Measurements from ENCODE around the gene HAP1. TPM values are rescaled to one million over a fixed set of nuclear protein-coding genes. Genes with fewer than 3 reads are reported as not detected.

The HAP1 gene
- total and polyA plus RNA-seq, 4 donors, result under 0.01 to 0.05 (median 0.03) TPM

GRCh38 chr17:41723801-41724475 lies 10.5 kb downstream of the HAP1 start:
- Histone ChIP-seq H3K4me3 (ENCODE audit: low read depth in 1 of 3, low read length in 3 of 3) (no peak overlapping the region), H3K9ac (ENCODE audit: low read depth in 1 of 2, low read length in 2 of 2) (no peak overlapping the region), H3K9me3 (ENCODE audit: control insufficient read depth in 4 of 4, low read length in 3 of 4) (no peaks in the 10 kb centered on the region), H3K27ac (ENCODE audit: low read depth in 1 of 2, low read length in 2 of 2) (no peak overlapping the region), H3K36me3 (ENCODE audit: control insufficient read depth in 4 of 4, insufficient read depth in 3 of 4, low read depth in 1 of 4, low read length in 3 of 4) (no peaks in the 10 kb centered on the region), H3K4me1 (ENCODE audit: control insufficient read depth in 4 of 4, insufficient read depth in 4 of 4, low read length in 3 of 4) (no peaks in the 10 kb centered on the region), H3K27me3 (ENCODE audit: control insufficient read depth in 4 of 4, insufficient read depth in 4 of 4, low read length in 3 of 4) (no peaks in the 10 kb centered on the region)
- TF ChIP-seq GABPA (IDR thresholded peaks at IDR 0.05 in 1 of 2, conservative IDR thresholded peaks at IDR 0.05 in 1 of 2), result no peak
- TF ChIP-seq, protein P1, sequence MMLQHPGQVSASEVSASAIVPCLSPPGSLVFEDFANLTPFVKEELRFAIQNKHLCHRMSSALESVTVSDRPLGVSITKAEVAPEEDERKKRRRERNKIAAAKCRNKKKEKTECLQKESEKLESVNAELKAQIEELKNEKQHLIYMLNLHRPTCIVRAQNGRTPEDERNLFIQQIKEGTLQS (IDR thresholded peaks at IDR 0.05), result no peak
- TF ChIP-seq, protein P2, sequence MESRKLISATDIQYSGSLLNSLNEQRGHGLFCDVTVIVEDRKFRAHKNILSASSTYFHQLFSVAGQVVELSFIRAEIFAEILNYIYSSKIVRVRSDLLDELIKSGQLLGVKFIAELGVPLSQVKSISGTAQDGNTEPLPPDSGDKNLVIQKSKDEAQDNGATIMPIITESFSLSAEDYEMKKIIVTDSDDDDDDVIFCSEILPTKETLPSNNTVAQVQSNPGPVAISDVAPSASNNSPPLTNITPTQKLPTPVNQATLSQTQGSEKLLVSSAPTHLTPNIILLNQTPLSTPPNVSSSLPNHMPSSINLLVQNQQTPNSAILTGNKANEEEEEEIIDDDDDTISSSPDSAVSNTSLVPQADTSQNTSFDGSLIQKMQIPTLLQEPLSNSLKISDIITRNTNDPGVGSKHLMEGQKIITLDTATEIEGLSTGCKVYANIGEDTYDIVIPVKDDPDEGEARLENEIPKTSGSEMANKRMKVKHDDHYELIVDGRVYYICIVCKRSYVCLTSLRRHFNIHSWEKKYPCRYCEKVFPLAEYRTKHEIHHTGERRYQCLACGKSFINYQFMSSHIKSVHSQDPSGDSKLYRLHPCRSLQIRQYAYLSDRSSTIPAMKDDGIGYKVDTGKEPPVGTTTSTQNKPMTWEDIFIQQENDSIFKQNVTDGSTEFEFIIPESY (IDR thresholded peaks at IDR 0.05), result no peak
- DNase-seq (ENCODE audit: low spot score), result no peak
- 83% methylated on average over 12 of the region's 12 CpGs for WGBS

DNA sequence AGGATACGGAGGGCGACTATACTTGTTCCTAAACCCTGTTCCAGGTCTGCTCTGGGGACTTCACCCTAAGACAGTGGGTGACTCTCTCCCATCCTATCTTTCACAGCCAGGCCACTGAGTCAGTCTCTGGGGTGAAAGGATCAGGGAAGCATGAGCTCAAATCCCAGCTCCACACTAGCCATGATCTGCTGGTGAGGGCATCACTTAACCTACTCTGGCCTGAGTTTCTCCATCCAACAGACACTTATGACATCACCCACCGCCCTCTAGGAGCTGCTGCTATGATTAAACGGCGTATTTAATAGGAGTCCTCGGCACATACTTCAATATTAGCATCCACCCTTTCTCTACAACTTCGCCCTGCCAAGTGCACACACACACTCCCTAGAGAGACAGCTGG lies 12.2 kb downstream of the HAP1 start:
- no peak for TF ChIP-seq FOXA2 (IDR thresholded peaks at IDR 0.05)
- no peak for TF ChIP-seq YY1 (IDR thresholded peaks at IDR 0.05)
- TF ChIP-seq, protein P3, sequence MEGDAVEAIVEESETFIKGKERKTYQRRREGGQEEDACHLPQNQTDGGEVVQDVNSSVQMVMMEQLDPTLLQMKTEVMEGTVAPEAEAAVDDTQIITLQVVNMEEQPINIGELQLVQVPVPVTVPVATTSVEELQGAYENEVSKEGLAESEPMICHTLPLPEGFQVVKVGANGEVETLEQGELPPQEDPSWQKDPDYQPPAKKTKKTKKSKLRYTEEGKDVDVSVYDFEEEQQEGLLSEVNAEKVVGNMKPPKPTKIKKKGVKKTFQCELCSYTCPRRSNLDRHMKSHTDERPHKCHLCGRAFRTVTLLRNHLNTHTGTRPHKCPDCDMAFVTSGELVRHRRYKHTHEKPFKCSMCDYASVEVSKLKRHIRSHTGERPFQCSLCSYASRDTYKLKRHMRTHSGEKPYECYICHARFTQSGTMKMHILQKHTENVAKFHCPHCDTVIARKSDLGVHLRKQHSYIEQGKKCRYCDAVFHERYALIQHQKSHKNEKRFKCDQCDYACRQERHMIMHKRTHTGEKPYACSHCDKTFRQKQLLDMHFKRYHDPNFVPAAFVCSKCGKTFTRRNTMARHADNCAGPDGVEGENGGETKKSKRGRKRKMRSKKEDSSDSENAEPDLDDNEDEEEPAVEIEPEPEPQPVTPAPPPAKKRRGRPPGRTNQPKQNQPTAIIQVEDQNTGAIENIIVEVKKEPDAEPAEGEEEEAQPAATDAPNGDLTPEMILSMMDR (IDR thresholded peaks at IDR 0.05; ENCODE audit: low read depth, low read length, missing input control), result no peak
- TF ChIP-seq TAF1 (conservative IDR thresholded peaks at IDR 0.05), result no peak
- TF ChIP-seq, protein P1 (IDR thresholded peaks at IDR 0.05), result no peak
- TF ChIP-seq, protein P4, sequence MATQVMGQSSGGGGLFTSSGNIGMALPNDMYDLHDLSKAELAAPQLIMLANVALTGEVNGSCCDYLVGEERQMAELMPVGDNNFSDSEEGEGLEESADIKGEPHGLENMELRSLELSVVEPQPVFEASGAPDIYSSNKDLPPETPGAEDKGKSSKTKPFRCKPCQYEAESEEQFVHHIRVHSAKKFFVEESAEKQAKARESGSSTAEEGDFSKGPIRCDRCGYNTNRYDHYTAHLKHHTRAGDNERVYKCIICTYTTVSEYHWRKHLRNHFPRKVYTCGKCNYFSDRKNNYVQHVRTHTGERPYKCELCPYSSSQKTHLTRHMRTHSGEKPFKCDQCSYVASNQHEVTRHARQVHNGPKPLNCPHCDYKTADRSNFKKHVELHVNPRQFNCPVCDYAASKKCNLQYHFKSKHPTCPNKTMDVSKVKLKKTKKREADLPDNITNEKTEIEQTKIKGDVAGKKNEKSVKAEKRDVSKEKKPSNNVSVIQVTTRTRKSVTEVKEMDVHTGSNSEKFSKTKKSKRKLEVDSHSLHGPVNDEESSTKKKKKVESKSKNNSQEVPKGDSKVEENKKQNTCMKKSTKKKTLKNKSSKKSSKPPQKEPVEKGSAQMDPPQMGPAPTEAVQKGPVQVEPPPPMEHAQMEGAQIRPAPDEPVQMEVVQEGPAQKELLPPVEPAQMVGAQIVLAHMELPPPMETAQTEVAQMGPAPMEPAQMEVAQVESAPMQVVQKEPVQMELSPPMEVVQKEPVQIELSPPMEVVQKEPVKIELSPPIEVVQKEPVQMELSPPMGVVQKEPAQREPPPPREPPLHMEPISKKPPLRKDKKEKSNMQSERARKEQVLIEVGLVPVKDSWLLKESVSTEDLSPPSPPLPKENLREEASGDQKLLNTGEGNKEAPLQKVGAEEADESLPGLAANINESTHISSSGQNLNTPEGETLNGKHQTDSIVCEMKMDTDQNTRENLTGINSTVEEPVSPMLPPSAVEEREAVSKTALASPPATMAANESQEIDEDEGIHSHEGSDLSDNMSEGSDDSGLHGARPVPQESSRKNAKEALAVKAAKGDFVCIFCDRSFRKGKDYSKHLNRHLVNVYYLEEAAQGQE (IDR thresholded peaks at IDR 0.05), result no peak
- no peak for TF ChIP-seq SP1 (IDR thresholded peaks at IDR 0.05)
- TF ChIP-seq RAD21 (IDR thresholded peaks at IDR 0.05), result no peak
- TF ChIP-seq NR2F2 (IDR thresholded peaks at IDR 0.05), result no peak
- TF ChIP-seq GABPA (IDR thresholded peaks at IDR 0.05 in 1 of 2, conservative IDR thresholded peaks at IDR 0.05 in 1 of 2), result no peak
- TF ChIP-seq, protein P2 (IDR thresholded peaks at IDR 0.05), result no peak
- no peak for TF ChIP-seq MAX (IDR thresholded peaks at IDR 0.05)
- no peak for TF ChIP-seq HNF4A (conservative IDR thresholded peaks at IDR 0.05)
- no peak for TF ChIP-seq HNF4G (IDR thresholded peaks at IDR 0.05)
- TF ChIP-seq FOXA1 (IDR thresholded peaks at IDR 0.05), result no peak
- TF ChIP-seq EGR1 (IDR thresholded peaks at IDR 0.05; ENCODE audit: low read depth in 2 of 2), result no peak
- no peak for TF ChIP-seq JUND (IDR thresholded peaks at IDR 0.05)
- TF ChIP-seq RXRA (IDR thresholded peaks at IDR 0.05), result no peak
- 91% methylated on average over 7 of the region's 7 CpGs for WGBS
- Histone ChIP-seq H3K27me3 (ENCODE audit: control insufficient read depth in 4 of 4, insufficient read depth in 4 of 4, low read length in 3 of 4) (no peaks in the 10 kb centered on the region), H3K36me3 (ENCODE audit: control insufficient read depth in 4 of 4, insufficient read depth in 3 of 4, low read depth in 1 of 4, low read length in 3 of 4) (no peaks in the 10 kb centered on the region), H3K27ac (ENCODE audit: low read depth in 1 of 2, low read length in 2 of 2) (no peak overlapping the region), H3K9me3 (ENCODE audit: control insufficient read depth in 4 of 4, low read length in 3 of 4) (no peaks in the 10 kb centered on the region), H3K4me3 (ENCODE audit: low read depth in 1 of 3, low read length in 3 of 3) (no peak overlapping the region), H3K9ac (ENCODE audit: low read depth in 1 of 2, low read length in 2 of 2) (no peak overlapping the region), H3K4me1 (ENCODE audit: control insufficient read depth in 4 of 4, insufficient read depth in 4 of 4, low read length in 3 of 4) (peaks cover 0 to 4% (median 0%) of the 10 kb centered on the region in 4 donors)
- no peak for DNase-seq (ENCODE audit: low spot score)

All from liver (tissue), 9 donors.